HepG2 (cell line): ENCODE measurements around the gene STAMBPL1. TPM values are rescaled to one million over a fixed set of nuclear protein-coding genes. Genes with fewer than 3 reads are reported as not detected.

Experiments
- ATM ChIP-seq: fragments of 450-650 bp; IDR thresholded peaks from 2 replicates; pipeline ENCODE4 v1.7.1; 2017; ENCODE audit warnings: mild to moderate bottlenecking, borderline replicate concordance
- HDAC1 ChIP-seq: sonication (generic); formaldehyde crosslinking; IDR thresholded peaks from 2 replicates; pipeline ENCODE4 v1.5.1; 2020; ENCODE audit warnings: mild to moderate bottlenecking, missing genetic modification reagents
- LCORL ChIP-seq, 2 experiments: fragments of 450-650 bp in 1 of 2; sonication (generic) in 1 of 2; formaldehyde crosslinking in 1 of 2; IDR thresholded peaks; 2 replicates each; pipeline versions ENCODE4 v1.5.0 to v1.6.1; 2017 to 2020; ENCODE audit warnings: antibody characterized with exemption in 1 of 2, missing genetic modification reagents in 1 of 2
- NR2F6 ChIP-seq, 2 experiments: IDR thresholded peaks; 2 replicates each; pipeline ENCODE4 v1.6.1; 2016; ENCODE audit warnings: antibody characterized with exemption in 1 of 2, mild to moderate bottlenecking in 1 of 2
- REPIN1 ChIP-seq: sonication (generic); formaldehyde crosslinking; IDR thresholded peaks from 2 replicates; pipeline ENCODE4 v1.8.0; 2022; ENCODE audit warnings: missing genetic modification reagents, low read depth, mild to moderate bottlenecking, borderline replicate concordance
- SNAI1 ChIP-seq: sonication (generic); formaldehyde crosslinking; IDR thresholded peaks from 2 replicates; pipeline ENCODE4 v1.5.0; 2020; ENCODE audit warnings: mild to moderate bottlenecking, missing genetic modification reagents, borderline replicate concordance
- YEATS4 ChIP-seq: sonication (generic); formaldehyde crosslinking; IDR thresholded peaks from 2 replicates; pipeline ENCODE4 v1.4.0; 2020; ENCODE audit warnings: missing genetic modification reagents, borderline replicate concordance
- ZNF713 ChIP-seq: sonication (generic); formaldehyde crosslinking; IDR thresholded peaks from 2 replicates; pipeline ENCODE4 v1.4.0; 2020; ENCODE audit warnings: mild to moderate bottlenecking, missing genetic modification reagents
- polyA plus RNA-seq, 8 experiments: library from polyadenylated mRNA; depleted of rRNA in 3 of 8; stranded (reverse) in 7 of 8; unstranded in 1 of 8; fragments of >200 nt; fragmentation: Illumina TruSeq in 4 of 8; extraction: Trizol in 4 of 8; gene quantifications; 2 replicates each; pipeline versions ENCODE4 v1.2.1 to v1.2.3, GENCODE V29; 2011 to 2016; ENCODE audit warnings: low read depth in 4 of 8, missing spikeins in 1 of 8, mixed read lengths in 1 of 8; ENCODE audit not compliant: insufficient read depth in 1 of 8
- total RNA-seq, 5 experiments: library from RNA; depleted of rRNA; stranded (reverse); fragments of >200 nt; fragmentation: Illumina TruSeq; extraction: Trizol; gene quantifications; 2 replicates each; pipeline ENCODE4 v1.2.3, GENCODE V29; 2016; ENCODE audit warnings: low read depth in 1 of 5
- TF ChIP-seq, protein P1 (sequence below): sonication (generic); formaldehyde crosslinking; IDR thresholded peaks from 2 replicates; pipeline ENCODE4 v1.4.0; 2020; ENCODE audit warnings: missing genetic modification reagents
- TF ChIP-seq, protein P2 (sequence below): sonication (generic); formaldehyde crosslinking; IDR thresholded peaks from 2 replicates; pipeline ENCODE4 v1.9.0; 2022; ENCODE audit warnings: low read depth, missing genetic modification reagents
- TF ChIP-seq, protein P3 (sequence below): sonication (generic); formaldehyde crosslinking; IDR thresholded peaks from 2 replicates; pipeline ENCODE4 v1.5.1; 2020; ENCODE audit warnings: missing genetic modification reagents, mild to moderate bottlenecking, borderline replicate concordance
- TF ChIP-seq, protein P4 (sequence below): sonication (generic); formaldehyde crosslinking; IDR thresholded peaks from 2 replicates; pipeline ENCODE4 v1.4.0; 2020; ENCODE audit warnings: missing genetic modification reagents
- TF ChIP-seq, protein P5 (sequence below): sonication (generic); formaldehyde crosslinking; IDR thresholded peaks from 2 replicates; pipeline ENCODE4 v1.4.0; 2020; ENCODE audit warnings: mild to moderate bottlenecking, low read depth, missing genetic modification reagents

Gene STAMBPL1
- total and polyA plus RNA-seq, 2 of the 13 experiments (the other 11 are each of a cell fraction or from before 2014, with no cell fraction given): 1.4 to 1.5 TPM

DNA sequence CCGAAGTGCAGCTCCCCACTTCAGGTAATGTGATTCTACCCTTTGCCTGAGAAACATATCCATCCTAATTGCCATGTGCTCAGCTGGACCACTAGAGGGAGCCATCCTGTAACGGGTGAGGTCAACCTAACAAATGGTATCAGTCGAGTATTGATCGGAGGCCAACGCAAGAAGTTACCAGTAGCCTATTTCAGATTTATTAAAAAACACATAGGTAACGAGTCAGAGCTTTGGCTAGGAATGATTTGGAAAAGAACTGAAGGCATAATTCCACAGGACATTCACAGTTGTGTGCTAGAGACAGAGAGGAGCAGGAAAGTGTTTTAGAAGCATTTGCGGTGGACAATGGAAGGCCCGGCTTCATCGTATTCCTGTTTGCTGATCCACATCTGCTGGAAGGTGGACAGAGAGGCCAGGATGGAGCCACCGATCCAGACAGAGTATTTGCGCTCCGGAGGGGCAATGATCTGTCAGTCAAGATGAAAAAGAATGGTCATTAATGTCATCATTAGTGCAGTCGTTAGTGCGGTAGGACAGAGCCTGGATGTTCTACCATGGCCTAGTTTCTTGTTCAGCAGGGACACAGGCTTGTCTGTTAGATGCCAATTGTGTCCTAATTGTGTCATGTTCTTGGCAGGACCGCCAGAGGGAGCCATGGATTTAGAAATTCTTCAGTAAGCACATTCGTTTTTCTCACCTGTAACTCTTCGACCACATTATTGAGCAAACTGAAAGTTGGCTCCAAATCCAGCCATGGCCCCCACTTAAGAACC is 55.0 kb downstream of the STAMBPL1 start (continued):
- TF ChIP-seq, protein P1, sequence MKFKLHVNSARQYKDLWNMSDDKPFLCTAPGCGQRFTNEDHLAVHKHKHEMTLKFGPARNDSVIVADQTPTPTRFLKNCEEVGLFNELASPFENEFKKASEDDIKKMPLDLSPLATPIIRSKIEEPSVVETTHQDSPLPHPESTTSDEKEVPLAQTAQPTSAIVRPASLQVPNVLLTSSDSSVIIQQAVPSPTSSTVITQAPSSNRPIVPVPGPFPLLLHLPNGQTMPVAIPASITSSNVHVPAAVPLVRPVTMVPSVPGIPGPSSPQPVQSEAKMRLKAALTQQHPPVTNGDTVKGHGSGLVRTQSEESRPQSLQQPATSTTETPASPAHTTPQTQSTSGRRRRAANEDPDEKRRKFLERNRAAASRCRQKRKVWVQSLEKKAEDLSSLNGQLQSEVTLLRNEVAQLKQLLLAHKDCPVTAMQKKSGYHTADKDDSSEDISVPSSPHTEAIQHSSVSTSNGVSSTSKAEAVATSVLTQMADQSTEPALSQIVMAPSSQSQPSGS (CRISPR knock-in tag): 0 out of 2 replicates have a peak, but pooled peaks have one; percentile 14
- TF ChIP-seq YEATS4 (CRISPR knock-in tag) (no peak), ZNF713 (no peak), ATM (no peak), REPIN1 (no peak), NR2F6 (IDR thresholded peaks at IDR 0.05) (no peak), NR2F6 (CRISPR knock-in tag; IDR thresholded peaks at IDR 0.05) (peak; percentile 30; the same call in 1 of the 2 replicates), SNAI1 (CRISPR knock-in tag) (no peak), HDAC1 (no peak), LCORL (IDR thresholded peaks at IDR 0.05) (no peak), LCORL (CRISPR knock-in tag; IDR thresholded peaks at IDR 0.05) (no peak)
- TF ChIP-seq, protein P2, sequence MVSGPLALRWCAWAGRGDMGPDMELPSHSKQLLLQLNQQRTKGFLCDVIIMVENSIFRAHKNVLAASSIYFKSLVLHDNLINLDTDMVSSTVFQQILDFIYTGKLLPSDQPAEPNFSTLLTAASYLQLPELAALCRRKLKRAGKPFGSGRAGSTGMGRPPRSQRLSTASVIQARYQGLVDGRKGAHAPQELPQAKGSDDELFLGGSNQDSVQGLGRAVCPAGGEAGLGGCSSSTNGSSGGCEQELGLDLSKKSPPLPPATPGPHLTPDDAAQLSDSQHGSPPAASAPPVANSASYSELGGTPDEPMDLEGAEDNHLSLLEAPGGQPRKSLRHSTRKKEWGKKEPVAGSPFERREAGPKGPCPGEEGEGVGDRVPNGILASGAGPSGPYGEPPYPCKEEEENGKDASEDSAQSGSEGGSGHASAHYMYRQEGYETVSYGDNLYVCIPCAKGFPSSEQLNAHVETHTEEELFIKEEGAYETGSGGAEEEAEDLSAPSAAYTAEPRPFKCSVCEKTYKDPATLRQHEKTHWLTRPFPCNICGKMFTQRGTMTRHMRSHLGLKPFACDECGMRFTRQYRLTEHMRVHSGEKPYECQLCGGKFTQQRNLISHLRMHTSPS (CRISPR knock-in tag): no peak
- TF ChIP-seq, protein P3, sequence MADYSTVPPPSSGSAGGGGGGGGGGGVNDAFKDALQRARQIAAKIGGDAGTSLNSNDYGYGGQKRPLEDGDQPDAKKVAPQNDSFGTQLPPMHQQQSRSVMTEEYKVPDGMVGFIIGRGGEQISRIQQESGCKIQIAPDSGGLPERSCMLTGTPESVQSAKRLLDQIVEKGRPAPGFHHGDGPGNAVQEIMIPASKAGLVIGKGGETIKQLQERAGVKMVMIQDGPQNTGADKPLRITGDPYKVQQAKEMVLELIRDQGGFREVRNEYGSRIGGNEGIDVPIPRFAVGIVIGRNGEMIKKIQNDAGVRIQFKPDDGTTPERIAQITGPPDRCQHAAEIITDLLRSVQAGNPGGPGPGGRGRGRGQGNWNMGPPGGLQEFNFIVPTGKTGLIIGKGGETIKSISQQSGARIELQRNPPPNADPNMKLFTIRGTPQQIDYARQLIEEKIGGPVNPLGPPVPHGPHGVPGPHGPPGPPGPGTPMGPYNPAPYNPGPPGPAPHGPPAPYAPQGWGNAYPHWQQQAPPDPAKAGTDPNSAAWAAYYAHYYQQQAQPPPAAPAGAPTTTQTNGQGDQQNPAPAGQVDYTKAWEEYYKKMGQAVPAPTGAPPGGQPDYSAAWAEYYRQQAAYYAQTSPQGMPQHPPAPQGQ (CRISPR knock-in tag): no peak
- TF ChIP-seq, protein P4, sequence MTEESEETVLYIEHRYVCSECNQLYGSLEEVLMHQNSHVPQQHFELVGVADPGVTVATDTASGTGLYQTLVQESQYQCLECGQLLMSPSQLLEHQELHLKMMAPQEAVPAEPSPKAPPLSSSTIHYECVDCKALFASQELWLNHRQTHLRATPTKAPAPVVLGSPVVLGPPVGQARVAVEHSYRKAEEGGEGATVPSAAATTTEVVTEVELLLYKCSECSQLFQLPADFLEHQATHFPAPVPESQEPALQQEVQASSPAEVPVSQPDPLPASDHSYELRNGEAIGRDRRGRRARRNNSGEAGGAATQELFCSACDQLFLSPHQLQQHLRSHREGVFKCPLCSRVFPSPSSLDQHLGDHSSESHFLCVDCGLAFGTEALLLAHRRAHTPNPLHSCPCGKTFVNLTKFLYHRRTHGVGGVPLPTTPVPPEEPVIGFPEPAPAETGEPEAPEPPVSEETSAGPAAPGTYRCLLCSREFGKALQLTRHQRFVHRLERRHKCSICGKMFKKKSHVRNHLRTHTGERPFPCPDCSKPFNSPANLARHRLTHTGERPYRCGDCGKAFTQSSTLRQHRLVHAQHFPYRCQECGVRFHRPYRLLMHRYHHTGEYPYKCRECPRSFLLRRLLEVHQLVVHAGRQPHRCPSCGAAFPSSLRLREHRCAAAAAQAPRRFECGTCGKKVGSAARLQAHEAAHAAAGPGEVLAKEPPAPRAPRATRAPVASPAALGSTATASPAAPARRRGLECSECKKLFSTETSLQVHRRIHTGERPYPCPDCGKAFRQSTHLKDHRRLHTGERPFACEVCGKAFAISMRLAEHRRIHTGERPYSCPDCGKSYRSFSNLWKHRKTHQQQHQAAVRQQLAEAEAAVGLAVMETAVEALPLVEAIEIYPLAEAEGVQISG (CRISPR knock-in tag): no peak
- TF ChIP-seq, protein P5, sequence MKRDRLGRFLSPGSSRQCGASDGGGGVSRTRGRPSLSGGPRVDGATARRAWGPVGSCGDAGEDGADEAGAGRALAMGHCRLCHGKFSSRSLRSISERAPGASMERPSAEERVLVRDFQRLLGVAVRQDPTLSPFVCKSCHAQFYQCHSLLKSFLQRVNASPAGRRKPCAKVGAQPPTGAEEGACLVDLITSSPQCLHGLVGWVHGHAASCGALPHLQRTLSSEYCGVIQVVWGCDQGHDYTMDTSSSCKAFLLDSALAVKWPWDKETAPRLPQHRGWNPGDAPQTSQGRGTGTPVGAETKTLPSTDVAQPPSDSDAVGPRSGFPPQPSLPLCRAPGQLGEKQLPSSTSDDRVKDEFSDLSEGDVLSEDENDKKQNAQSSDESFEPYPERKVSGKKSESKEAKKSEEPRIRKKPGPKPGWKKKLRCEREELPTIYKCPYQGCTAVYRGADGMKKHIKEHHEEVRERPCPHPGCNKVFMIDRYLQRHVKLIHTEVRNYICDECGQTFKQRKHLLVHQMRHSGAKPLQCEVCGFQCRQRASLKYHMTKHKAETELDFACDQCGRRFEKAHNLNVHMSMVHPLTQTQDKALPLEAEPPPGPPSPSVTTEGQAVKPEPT: no peak
